Adrenal gland (tissue), 12 donors: Measurements from ENCODE around the gene RNF181. TPM values are rescaled to one million over a fixed set of nuclear protein-coding genes. Genes with fewer than 3 reads are reported as not detected.

Source experiments
- DNase-seq, 7 donors: peaks; one replicate each; pipeline ENCODE4 v3.0.0-alpha.2; 2019 to 2020
- H3K27ac ChIP-seq, 5 donors: fragments of 200-600 bp; sonication (generic) in 4 of 5; 1 replicate in 3 of 5; 2 replicates in 2 of 5; pipeline versions ENCODE4 v1.5.1 to v1.8.0; 2016 to 2020; ENCODE audit warnings: mild to moderate bottlenecking in 1 of 5
- H3K27me3 ChIP-seq: fragments of 200-600 bp; 2 replicates; pipeline ENCODE4 v1.8.0; 2021
- H3K36me3 ChIP-seq, 2 donors: fragments of 200-600 bp; replicated peaks in 1 of 2; 1 replicate in 1 of 2; 2 replicates in 1 of 2; pipeline versions ENCODE4 v1.5.1 to v1.8.0; 2018 to 2022
- H3K4me1 ChIP-seq, 2 donors: fragments of 200-600 bp; replicated peaks in 1 of 2; 1 replicate in 1 of 2; 2 replicates in 1 of 2; pipeline versions ENCODE4 v1.5.1 to v1.8.0; 2018 to 2021
- H3K4me3 ChIP-seq, 4 donors: fragments of 200-600 bp; sonication (generic) in 3 of 4; one replicate each; pipeline ENCODE4 v1.5.1; 2016 to 2018
- H3K9me3 ChIP-seq, 3 donors: fragments of 200-600 bp; sonication (generic) in 1 of 3; replicated peaks in 1 of 3; 1 replicate in 2 of 3; 2 replicates in 1 of 3; pipeline versions ENCODE4 v1.5.1 to v1.8.0; 2016 to 2021
- CTCF ChIP-seq, 6 experiments: fragments of 450-650 bp in 4 of 6; fragments of 200-600 bp in 2 of 6; sonication (generic) in 1 of 6; IDR thresholded peaks; 1 replicate in 5 of 6; 2 replicates in 1 of 6; pipeline versions ENCODE4 v1.5.1 to v1.8.0; 2016 to 2021; ENCODE audit warnings: antibody characterized with exemption in 6 of 6, mild to moderate bottlenecking in 2 of 6, moderate library complexity in 1 of 6
- POLR2A ChIP-seq, 2 donors: fragments of 450-650 bp; IDR thresholded peaks; one replicate each; pipeline ENCODE4 v1.6.1; 2017; ENCODE audit warnings: antibody characterized with exemption in 2 of 2, mild to moderate bottlenecking in 2 of 2, moderate library complexity in 1 of 2
- WGBS, 4 donors: extraction: QIAGEN DNeasy Blood & Tissue Kit in 2 of 4; methylation state at CpG; one replicate each; pipeline versions ENCODE4 v1.1.5 to v1.1.7; 2013 to 2017; 5-methylcytosine and 5-hydroxymethylcytosine counted together
- intact Hi-C, 2 donors: fragments of 100-400 bp; cut with DNase I; formaldehyde crosslinking; loops; one replicate each; pipeline versions ENCODE4 v1.14.1 to v1.15.0; 2022 to 2023
- polyA plus RNA-seq, 3 donors: library from polyadenylated mRNA; stranded (reverse); fragments of 200-250 nt in 2 of 3; fragments of 350-450 nt in 1 of 3; fragmentation: Illumina TruSeq in 1 of 3; extraction: RNeasy Lipid Tissue Mini Kit (QIAGEN cat#74804) in 1 of 3; gene quantifications; one replicate each; pipeline ENCODE4 v1.2.3, GENCODE V29; 2013 to 2014
- total RNA-seq, 9 donors: library from RNA; depleted of rRNA in 4 of 9; stranded (reverse); fragments of >200 nt in 4 of 9; fragments of 120-200 nt in 1 of 9; fragmentation: NEBNext Ultra II Directional in 1 of 9; extraction: Animal tissue kit (Norgen Biotek cat#: 25700) in 1 of 9; gene quantifications; one replicate each; pipeline versions ENCODE4 v1.1.0 to v1.2.4, GENCODE V29; 2013 to 2023
- donor health status: healthy with polysubstance abuse.
- donor health status: Bipolar disorder and iron deficiency.
- donor health status: DM: yes; HTN: yes; CAD: no.
- donor health status: DM: no; HTN: no; CAD: no.
- donor health status: DM: no; HTN: no; CAD: no.
- donor health status: DM: yes; HTN: yes; CAD: no.

RNF181 gene
- total and polyA plus RNA-seq, 12 donors: 93.8 to 295 (median 180) TPM

DNA sequence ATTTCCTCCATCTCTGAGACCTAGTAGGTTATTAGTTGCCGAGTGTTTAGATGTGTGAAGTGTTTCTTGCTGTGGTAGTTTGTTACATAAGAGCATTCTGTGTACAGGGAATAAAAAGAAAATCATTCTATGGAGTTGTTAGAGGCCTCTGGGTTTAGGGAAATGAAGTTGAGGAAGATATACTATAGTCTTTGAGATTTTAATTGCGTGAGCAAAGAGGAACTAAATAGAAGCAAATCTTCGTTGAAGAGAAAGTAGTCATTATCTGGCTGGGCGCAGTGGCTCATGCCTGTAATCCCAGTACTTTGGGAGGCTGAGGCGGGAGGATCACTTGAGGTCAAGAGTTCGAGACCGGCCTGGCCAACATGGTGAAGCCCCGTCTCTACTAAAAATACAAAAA lies 39.5 kb downstream of the RNF181 start:
- DNase-seq: no peak
- intact Hi-C loops: loop anchor here in 1 of 2 donors (10.0 kb wide), 1 partner anchor 180 kb away; no protein-coding TSS in a partner anchor
- H3K36me3 ChIP-seq: peaks cover 0 to 93% of the 10 kb centered on the region in 2 donors
- peaks cover 0 to 8% of the 10 kb centered on the region in 2 donors for H3K4me1 ChIP-seq
- no peak for TF ChIP-seq POLR2A (IDR thresholded peaks at IDR 0.05)
- TF ChIP-seq CTCF (IDR thresholded peaks at IDR 0.05): no peak
- no peak overlapping the region for H3K4me3 ChIP-seq
- H3K9me3 ChIP-seq: no peaks in the 10 kb centered on the region
- 87 to 90% (median 88%) methylated on average over 8 of the region's 8 CpGs for WGBS, 4 donors
- no peaks in the 10 kb centered on the region for H3K27me3 ChIP-seq
- peak overlapping the region in 1 of 5 donors; percentile 11 for H3K27ac ChIP-seq

GRCh38 chr2:85635636-85636035 lies 40.1 kb downstream of the RNF181 start:
- DNase-seq: peak in 1 of 7 donors; percentile 34
- Histone ChIP-seq H3K36me3 (peaks cover 0 to 94% of the 10 kb centered on the region in 2 donors), H3K27ac (peak overlapping the region in 1 of 5 donors; percentile 11), H3K27me3 (no peaks in the 10 kb centered on the region), H3K4me3 (no peak overlapping the region), H3K4me1 (peaks cover 0 to 8% of the 10 kb centered on the region in 2 donors), H3K9me3 (no peaks in the 10 kb centered on the region)
- WGBS, 4 donors: 40 to 50% (median 45%) methylated on average over 4 of the region's 4 CpGs
- intact Hi-C loops: loop anchor here in 1 of 2 donors (10.0 kb wide), 1 partner anchor 179 kb away; no protein-coding TSS in a partner anchor
- no peak for TF ChIP-seq POLR2A (IDR thresholded peaks at IDR 0.05)
- no peak for TF ChIP-seq CTCF (IDR thresholded peaks at IDR 0.05)

GRCh38 chr2:85642725-85643124 lies 47.2 kb downstream of the RNF181 start:
- Histone ChIP-seq H3K9me3 (no peaks in the 10 kb centered on the region), H3K4me3 (no peak overlapping the region), H3K27me3 (no peaks in the 10 kb centered on the region), H3K27ac (no peak overlapping the region), H3K36me3 (peaks cover 0 to 99% of the 10 kb centered on the region in 2 donors), H3K4me1 (no peaks in the 10 kb centered on the region)
- TF ChIP-seq POLR2A (IDR thresholded peaks at IDR 0.05): no peak
- no peak for TF ChIP-seq CTCF (IDR thresholded peaks at IDR 0.05)
- intact Hi-C loops: loop anchor here in 1 of 2 donors (5.0 kb wide), 1 partner anchor 70 kb away; no protein-coding TSS in a partner anchor
- no peak for DNase-seq
- 80 to 95% (median 92%) methylated on average over 3 of the region's 3 CpGs for WGBS, 4 donors

- Histone ChIP-seq H3K4me3 (no peak overlapping the region), H3K4me1 (no peaks in the 10 kb centered on the region), H3K27me3 (no peaks in the 10 kb centered on the region), H3K27ac (no peak overlapping the region), H3K9me3 (no peaks in the 10 kb centered on the region), H3K36me3 (peaks cover 0 to 99% of the 10 kb centered on the region in 2 donors)
- WGBS, 4 donors: 90 to 100% (median 95%) methylated on average over 6 to 8 of the region's 8 CpGs
- TF ChIP-seq CTCF (IDR thresholded peaks at IDR 0.05): no peak
- TF ChIP-seq POLR2A (IDR thresholded peaks at IDR 0.05): no peak
- no peak for DNase-seq
- intact Hi-C loops: loop anchor here in 1 of 2 donors (5.0 kb wide), 1 partner anchor 67 kb away; no protein-coding TSS in a partner anchor
These were observed 49.4 kb downstream of the RNF181 start for GRCh38 chr2:85644909-85645308.
